ENCODE results near the gene RBM45.

The RBM45 gene

GRCh38 chr2:178163911-178164310 is 51.7 kb downstream of the RBM45 start:
- no peak for DNase-seq

GRCh38 chr2:178173657-178174056 is 61.4 kb downstream of the RBM45 start:
- no peak for DNase-seq

- no peak for DNase-seq
Measured at GRCh38 chr2:178177066-178177679, 64.9 kb downstream of the RBM45 start.
